ENCODE data around the gene OGDH. TPM values are rescaled to one million over a fixed set of nuclear protein-coding genes. Genes with fewer than 3 reads are reported as not detected.
"Not testable (repeated sequence)": the region's sequence is repeated elsewhere in the genome, so short reads cannot be mapped to it uniquely, and the experiment has no call there.

The OGDH gene
- total and polyA plus RNA-seq, 4 donors = 10.8 to 71.2 (median 41.2) TPM

GRCh38 chr7:44729949-44730590, 123.6 kb downstream of the OGDH start:
- WGBS = 78% methylated on average over 12 of the region's 12 CpGs
- no peaks in the 10 kb centered on the region for H3K27me3 ChIP-seq (ENCODE audit: control insufficient read depth in 4 of 4, insufficient read depth in 4 of 4, low read length in 3 of 4)
- H3K27ac ChIP-seq (ENCODE audit: low read depth in 1 of 2, low read length in 2 of 2) = no peak overlapping the region
- no peaks in the 10 kb centered on the region for H3K36me3 ChIP-seq (ENCODE audit: control insufficient read depth in 4 of 4, insufficient read depth in 3 of 4, low read depth in 1 of 4, low read length in 3 of 4)
- no peaks in the 10 kb centered on the region for H3K4me1 ChIP-seq (ENCODE audit: control insufficient read depth in 4 of 4, insufficient read depth in 4 of 4, low read length in 3 of 4)
- H3K9me3 ChIP-seq (ENCODE audit: control insufficient read depth in 4 of 4, low read length in 3 of 4) = no peaks in the 10 kb centered on the region
- no peak overlapping the region for H3K4me3 ChIP-seq (ENCODE audit: low read depth in 1 of 3, low read length in 3 of 3)
- no peak for DNase-seq (ENCODE audit: low spot score)
- TF ChIP-seq MAX (IDR thresholded peaks at IDR 0.05) (no peak), SP1 (IDR thresholded peaks at IDR 0.05) (no peak), HNF4G (IDR thresholded peaks at IDR 0.05) (no peak), TAF1 (conservative IDR thresholded peaks at IDR 0.05) (no peak), CTCF (IDR thresholded peaks at IDR 0.05; ENCODE audit: low read depth, low read length, missing input control) (no peak), NR2F2 (IDR thresholded peaks at IDR 0.05) (no peak), EGR1 (IDR thresholded peaks at IDR 0.05; ENCODE audit: low read depth in 2 of 2) (no peak), JUND (IDR thresholded peaks at IDR 0.05) (no peak), HNF4A (conservative IDR thresholded peaks at IDR 0.05) (no peak)
- no peak overlapping the region for H3K9ac ChIP-seq (ENCODE audit: low read depth in 1 of 2, low read length in 2 of 2)

- 90% methylated on average over 6 of the region's 6 CpGs for WGBS
These were observed 126.5 kb downstream of the OGDH start for GRCh38 chr7:44732971-44733370.

GRCh38 chr7:44733708-44734481, 127.5 kb downstream of the OGDH start:
- Histone ChIP-seq H3K4me3 (ENCODE audit: low read depth in 1 of 3, low read length in 3 of 3) (no peak overlapping the region), H3K4me1 (ENCODE audit: control insufficient read depth in 4 of 4, insufficient read depth in 4 of 4, low read length in 3 of 4) (no peaks in the 10 kb centered on the region), H3K9ac (ENCODE audit: low read depth in 1 of 2, low read length in 2 of 2) (no peak overlapping the region), H3K27ac (ENCODE audit: low read depth in 1 of 2, low read length in 2 of 2) (no peak overlapping the region), H3K9me3 (ENCODE audit: control insufficient read depth in 4 of 4, low read length in 3 of 4) (no peaks in the 10 kb centered on the region), H3K27me3 (ENCODE audit: control insufficient read depth in 4 of 4, insufficient read depth in 4 of 4, low read length in 3 of 4) (no peaks in the 10 kb centered on the region), H3K36me3 (ENCODE audit: control insufficient read depth in 4 of 4, insufficient read depth in 3 of 4, low read depth in 1 of 4, low read length in 3 of 4) (no peaks in the 10 kb centered on the region)
- no peak for DNase-seq (ENCODE audit: low spot score)
- TF ChIP-seq MAX (IDR thresholded peaks at IDR 0.05) (no peak), CTCF (IDR thresholded peaks at IDR 0.05; ENCODE audit: low read depth, low read length, missing input control) (no peak), HNF4G (IDR thresholded peaks at IDR 0.05) (no peak), ZBTB33 (IDR thresholded peaks at IDR 0.05) (no peak), YY1 (IDR thresholded peaks at IDR 0.05) (no peak), HNF4A (conservative IDR thresholded peaks at IDR 0.05) (no peak), GABPA (IDR thresholded peaks at IDR 0.05 in 1 of 2, conservative IDR thresholded peaks at IDR 0.05 in 1 of 2) (no peak), EGR1 (IDR thresholded peaks at IDR 0.05; ENCODE audit: low read depth in 2 of 2) (no peak), JUND (IDR thresholded peaks at IDR 0.05) (no peak), RXRA (IDR thresholded peaks at IDR 0.05) (no peak), RAD21 (IDR thresholded peaks at IDR 0.05) (no peak), TAF1 (conservative IDR thresholded peaks at IDR 0.05) (no peak), NR2F2 (IDR thresholded peaks at IDR 0.05) (no peak)
- WGBS = 74% methylated on average over 5 of the region's 5 CpGs

More at GRCh38 chr7:44732971-44733370, 126.5 kb downstream of the OGDH start:
- H3K9ac ChIP-seq (ENCODE audit: low read depth in 1 of 2, low read length in 2 of 2); H3K4me3 ChIP-seq (ENCODE audit: low read depth in 1 of 3, low read length in 3 of 3); H3K27ac ChIP-seq (ENCODE audit: low read depth in 1 of 2, low read length in 2 of 2); H3K9me3 ChIP-seq (ENCODE audit: control insufficient read depth in 4 of 4, low read length in 3 of 4); H3K4me1 ChIP-seq (ENCODE audit: control insufficient read depth in 4 of 4, insufficient read depth in 4 of 4, low read length in 3 of 4); DNase-seq (ENCODE audit: low spot score); H3K27me3 ChIP-seq (ENCODE audit: control insufficient read depth in 4 of 4, insufficient read depth in 4 of 4, low read length in 3 of 4); H3K36me3 ChIP-seq (ENCODE audit: control insufficient read depth in 4 of 4, insufficient read depth in 3 of 4, low read depth in 1 of 4, low read length in 3 of 4): not testable (repeated sequence)
